Fibroblast of lung (primary cell): ENCODE measurements around the gene SLC25A28. TPM values are rescaled to one million over a fixed set of nuclear protein-coding genes. Genes with fewer than 3 reads are reported as not detected.

Experiments
- DNase-seq, 2 donors: peaks; one replicate each; pipeline versions ENCODE4 v3.0.0 to v3.0.0-alpha.2; 2010; ENCODE audit warnings: low read depth in 2 of 2
- H2AFZ ChIP-seq: 2 replicates; pipeline ENCODE4 v1.5.1; 2012; ENCODE audit warnings: low read length, control low read depth, inconsistent platforms
- H3K27ac ChIP-seq: 2 replicates; pipeline ENCODE4 v1.5.1; 2011; ENCODE audit warnings: low read length, control low read depth; ENCODE audit not compliant: insufficient read depth
- H3K27me3 ChIP-seq: 2 replicates; pipeline ENCODE4 v1.5.1; 2011; ENCODE audit warnings: mild to moderate bottlenecking, low read length; ENCODE audit not compliant: control insufficient read depth, insufficient read depth
- H3K36me3 ChIP-seq: 2 replicates; pipeline ENCODE4 v1.5.1; 2011; ENCODE audit warnings: low read length; ENCODE audit not compliant: control insufficient read depth, insufficient read depth
- H3K4me1 ChIP-seq: 2 replicates; pipeline ENCODE4 v1.5.1; 2011; ENCODE audit warnings: low read length; ENCODE audit not compliant: control insufficient read depth, insufficient read depth; ENCODE audit errors: extremely low read depth
- H3K4me2 ChIP-seq: 2 replicates; pipeline ENCODE4 v1.5.1; 2011; ENCODE audit warnings: low read length, control low read depth; ENCODE audit not compliant: insufficient read depth; ENCODE audit errors: extremely low read depth
- H3K4me3 ChIP-seq, 4 experiments: fragments of 200-600 bp in 1 of 4; sonication (generic) in 1 of 4; replicated peaks in 1 of 4; 2 replicates each; pipeline ENCODE4 v1.5.1; 2011 to 2016; ENCODE audit warnings: low read length in 4 of 4, low read depth in 3 of 4, mild to moderate bottlenecking in 3 of 4, control low read depth in 2 of 4, inconsistent platforms in 1 of 4, mixed read lengths in 1 of 4; ENCODE audit not compliant: insufficient read depth in 1 of 4; ENCODE audit errors: control extremely low read depth in 1 of 4
- H3K79me2 ChIP-seq: 2 replicates; pipeline ENCODE4 v1.5.1; 2012; ENCODE audit warnings: mild to moderate bottlenecking, low read length, inconsistent platforms; ENCODE audit not compliant: control insufficient read depth, insufficient read depth
- H3K9ac ChIP-seq: 2 replicates; pipeline ENCODE4 v1.5.1; 2011; ENCODE audit warnings: mild to moderate bottlenecking, low read length, control low read depth; ENCODE audit not compliant: insufficient read depth
- H3K9me3 ChIP-seq: 2 replicates; pipeline ENCODE4 v1.5.1; 2012; ENCODE audit warnings: low read depth, low read length; ENCODE audit not compliant: control insufficient read depth, insufficient read depth
- H4K20me1 ChIP-seq: 2 replicates; pipeline ENCODE4 v1.5.1; 2011; ENCODE audit warnings: low read length; ENCODE audit not compliant: control insufficient read depth, insufficient read depth; ENCODE audit errors: extremely low read depth
- CTCF ChIP-seq, 2 donors: IDR thresholded peaks in 1 of 2; conservative IDR thresholded peaks in 1 of 2; 1 replicate in 1 of 2; 2 replicates in 1 of 2; pipeline ENCODE4 v1.5.1; 2011 to 2012; ENCODE audit warnings: low read length in 2 of 2, control low read depth in 1 of 2, inconsistent platforms in 1 of 2, low read depth in 1 of 2, mild to moderate bottlenecking in 1 of 2
- EZH2 ChIP-seq: IDR thresholded peaks from 2 replicates; pipeline ENCODE4 v1.5.1; 2012; ENCODE audit warnings: low read length, control low read depth, mild to moderate bottlenecking; ENCODE audit errors: missing control alignments
- polyA plus RNA-seq, 2 donors: library from polyadenylated mRNA; depleted of rRNA in 1 of 2; stranded (reverse) in 1 of 2; unstranded in 1 of 2; fragments of >200 nt; gene quantifications; 2 replicates each; pipeline ENCODE4 v1.2.1, GENCODE V29; 2011 to 2012; ENCODE audit warnings: missing spikeins in 1 of 2
- total RNA-seq: library from RNA; depleted of rRNA; stranded (reverse); fragments of >200 nt; gene quantifications from 2 replicates; pipeline ENCODE4 v1.2.1, GENCODE V29; 2014

SLC25A28 gene
- total and polyA plus RNA-seq, 2 donors (not counting 1 experiment from before 2014, with no cell fraction given) = 19.8 to 30.7 TPM

- H3K27ac ChIP-seq = no peak overlapping the region
- no peaks in the 10 kb centered on the region for H4K20me1 ChIP-seq
- H3K9ac ChIP-seq = no peak overlapping the region
- H3K79me2 ChIP-seq = no peaks in the 10 kb centered on the region
- H3K9me3 ChIP-seq = no peaks in the 10 kb centered on the region
- H3K27me3 ChIP-seq = no peaks in the 10 kb centered on the region
- TF ChIP-seq EZH2 (no peak), CTCF (conservative IDR thresholded peaks at IDR 0.05 in 1 of 2, IDR thresholded peaks at IDR 0.05 in 1 of 2; ENCODE audit: low read depth in 1 of 2, low read length in 2 of 2) (no peak)
- H2AFZ ChIP-seq = no peak overlapping the region
- DNase-seq = no peak
- H3K36me3 ChIP-seq = no peaks in the 10 kb centered on the region
- no peak overlapping the region for H3K4me2 ChIP-seq
- no peaks in the 10 kb centered on the region for H3K4me1 ChIP-seq
- H3K4me3 ChIP-seq = no peak overlapping the region
These were observed 55.9 kb downstream of the SLC25A28 start for GRCh38 chr10:99564361-99564760.

DNA sequence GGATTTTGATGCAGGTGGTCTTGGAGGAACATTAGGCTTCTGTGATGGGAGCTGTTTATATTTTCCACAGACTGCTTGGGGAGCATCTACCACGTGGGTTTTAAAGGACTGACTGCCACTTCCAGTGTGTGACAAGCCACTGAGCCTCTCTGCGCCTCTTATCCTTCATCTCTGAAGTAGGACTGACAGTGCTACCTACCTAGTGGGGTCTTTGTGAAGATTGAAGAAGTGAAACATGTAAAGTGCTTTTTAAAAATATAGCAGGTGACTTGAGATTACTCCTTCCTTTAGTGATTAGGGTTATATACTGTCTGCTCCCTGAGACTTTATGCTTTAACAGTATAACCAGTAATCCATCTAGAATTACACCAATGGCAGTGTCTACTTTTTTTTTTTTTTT is 57.6 kb downstream of the SLC25A28 start:
- Histone ChIP-seq H3K4me1 (no peaks in the 10 kb centered on the region), H3K27ac (no peak overlapping the region), H3K4me3 (no peak overlapping the region), H2AFZ (no peak overlapping the region), H3K79me2 (no peaks in the 10 kb centered on the region), H3K27me3 (peaks cover 3% of the 10 kb centered on the region), H4K20me1 (no peaks in the 10 kb centered on the region), H3K4me2 (no peak overlapping the region), H3K9me3 (no peaks in the 10 kb centered on the region), H3K9ac (no peak overlapping the region), H3K36me3 (no peaks in the 10 kb centered on the region)
- TF ChIP-seq CTCF (conservative IDR thresholded peaks at IDR 0.05 in 1 of 2, IDR thresholded peaks at IDR 0.05 in 1 of 2; ENCODE audit: low read depth in 1 of 2, low read length in 2 of 2) = no peak
- no peak for TF ChIP-seq EZH2
- no peak for DNase-seq

Other genes starting within 250 kb of the SLC25A28 start
- 31.8 and 52.2 TPM in 2 replicates for gene GOT1, start 189.8 kb downstream of the SLC25A28 start, total RNA-seq
- 20.8 and 30.2 TPM in 2 replicates for gene GOT1, start 189.8 kb downstream of the SLC25A28 start, polyA plus RNA-seq
- gene NKX2-3, start 87.5 kb downstream of the SLC25A28 start, total RNA-seq = not detected in 2 replicates
- not detected in 2 replicates for gene NKX2-3, start 87.5 kb downstream of the SLC25A28 start, polyA plus RNA-seq
- 13.6 and 28.9 TPM in 2 replicates for gene ENTPD7, start 39.1 kb upstream of the SLC25A28 start, total RNA-seq
- 12.1 and 17.3 TPM in 2 replicates for gene ENTPD7, start 39.1 kb upstream of the SLC25A28 start, polyA plus RNA-seq
- gene COX15, start 111.7 kb upstream of the SLC25A28 start, total RNA-seq = 43.7 and 43.9 TPM in 2 replicates
- 26.4 and 31.3 TPM in 2 replicates for gene COX15, start 111.7 kb upstream of the SLC25A28 start, polyA plus RNA-seq
- gene CUTC, start 111.8 kb upstream of the SLC25A28 start, total RNA-seq = 22.6 TPM in 2 replicates
- 16.7 and 19.4 TPM in 2 replicates for gene CUTC, start 111.8 kb upstream of the SLC25A28 start, polyA plus RNA-seq
- 0.26 and 0.66 TPM in 2 replicates for gene ABCC2, start 162.2 kb upstream of the SLC25A28 start, total RNA-seq
- 0.17 and 0.21 TPM in 2 replicates for gene ABCC2, start 162.2 kb upstream of the SLC25A28 start, polyA plus RNA-seq